GM18873 (cell line): ENCODE data around the gene ZNF428.
"Not testable (repeated sequence)": the region's sequence is repeated elsewhere in the genome, so short reads cannot be mapped to it uniquely, and the experiment has no call there.

Experiments used
- ATAC-seq: cut with Tn5 transposase; IDR thresholded peaks from one replicate; pipeline ENCODE4 v1.9.1; 2021; ENCODE audit warnings: mild to moderate bottlenecking, moderate library complexity, moderate number of reproducible peaks; ENCODE audit not compliant: unreplicated experiment, low FRiP score

ZNF428 gene

DNA sequence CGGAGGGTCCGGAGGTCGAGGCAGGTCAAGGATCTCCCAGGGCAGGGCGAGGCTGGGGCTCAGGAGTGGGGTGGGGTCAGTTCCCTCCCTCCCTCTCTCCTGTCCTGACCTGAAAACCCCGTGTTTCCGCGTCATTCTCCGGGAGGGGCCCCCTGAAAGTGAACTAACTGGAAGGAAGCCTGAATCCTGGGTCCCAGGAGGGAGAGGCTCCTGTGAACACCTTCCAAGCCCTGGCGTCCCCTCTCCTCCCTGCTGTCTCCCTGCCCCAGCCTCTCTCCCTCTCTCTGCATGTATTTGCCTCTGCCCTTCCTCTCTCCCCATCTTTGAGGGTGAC lies 21.0 kb upstream of the ZNF428 start:
- ATAC-seq = no peak

DNA sequence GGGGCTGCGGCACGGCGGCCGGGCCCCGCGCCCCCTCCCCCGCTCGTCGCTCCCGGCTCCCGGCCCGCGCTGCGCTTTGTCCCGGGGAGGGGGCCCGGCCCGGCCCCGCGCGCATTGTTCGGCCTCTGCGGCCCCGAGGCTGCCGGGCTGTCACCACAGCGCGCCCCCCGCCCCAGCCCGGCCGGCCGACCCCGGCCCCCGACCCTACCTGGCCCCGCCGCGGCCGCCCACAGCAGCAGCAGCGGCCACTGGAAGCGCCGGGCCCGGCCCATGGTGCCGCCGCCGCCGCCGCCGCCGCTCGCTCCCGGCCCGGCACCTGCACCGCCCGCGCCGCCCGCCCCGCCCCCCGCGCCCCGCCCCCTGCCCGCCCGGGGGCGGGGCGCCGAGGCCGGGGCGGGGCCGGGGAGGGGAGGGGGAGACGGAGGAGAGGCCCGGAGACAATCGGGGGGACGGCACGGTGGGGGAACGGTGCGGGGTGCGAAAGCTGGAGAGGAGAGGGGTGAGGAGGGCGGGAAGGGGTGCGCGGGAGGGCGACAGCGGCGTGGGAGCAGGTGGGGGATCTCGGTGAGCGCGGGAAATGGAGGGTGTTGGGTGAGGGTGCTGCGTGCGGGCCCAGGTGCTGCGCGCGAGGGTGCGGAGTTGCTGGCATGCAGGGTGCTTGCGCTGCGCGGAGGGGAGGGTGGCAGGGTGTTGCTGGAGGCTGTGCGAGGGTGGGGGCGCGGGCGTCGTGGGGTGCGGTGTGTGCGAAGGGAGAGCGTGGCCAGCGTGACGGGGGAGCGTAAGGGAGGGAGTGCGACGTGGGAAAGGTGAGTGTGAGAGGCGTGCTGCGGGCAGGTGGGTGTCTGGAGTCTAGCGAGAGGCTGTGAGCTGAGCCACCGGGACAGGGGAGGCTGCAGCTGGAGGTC lies 20.3 kb upstream of the ZNF428 start, which contains the start of gene CADM4:
Gene CADM4 (minus strand): TSS at position 332 of the 905 bp plus-strand sequence. CDS start 60 bp downstream, at position 272.
- no peak for ATAC-seq

DNA sequence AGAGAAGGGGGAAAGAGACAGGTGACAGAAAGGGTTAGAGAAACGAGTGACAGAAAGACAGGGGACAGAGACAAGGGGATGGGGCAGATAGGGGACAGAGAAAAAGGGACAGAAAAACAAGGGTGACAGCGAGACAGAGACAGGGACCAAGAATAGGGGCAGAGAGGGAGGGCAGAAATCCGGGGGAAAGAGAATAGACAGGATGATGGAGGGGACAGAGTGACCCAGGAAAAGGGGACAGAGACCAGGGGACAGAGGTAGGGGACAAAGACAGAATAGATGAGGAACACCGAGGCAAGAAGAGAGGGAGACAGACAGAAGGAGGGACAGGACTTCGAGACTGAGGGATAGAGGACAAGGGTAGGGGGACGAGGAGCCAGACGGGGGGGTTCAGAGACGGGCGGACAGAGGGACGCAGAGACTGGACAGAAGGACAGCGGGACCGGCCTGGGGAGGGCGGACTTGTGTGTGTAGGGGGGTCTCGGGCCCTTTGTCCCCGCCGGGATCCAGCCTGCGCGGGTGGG lies 19.6 kb upstream of the ZNF428 start:
- ATAC-seq = no peak

DNA sequence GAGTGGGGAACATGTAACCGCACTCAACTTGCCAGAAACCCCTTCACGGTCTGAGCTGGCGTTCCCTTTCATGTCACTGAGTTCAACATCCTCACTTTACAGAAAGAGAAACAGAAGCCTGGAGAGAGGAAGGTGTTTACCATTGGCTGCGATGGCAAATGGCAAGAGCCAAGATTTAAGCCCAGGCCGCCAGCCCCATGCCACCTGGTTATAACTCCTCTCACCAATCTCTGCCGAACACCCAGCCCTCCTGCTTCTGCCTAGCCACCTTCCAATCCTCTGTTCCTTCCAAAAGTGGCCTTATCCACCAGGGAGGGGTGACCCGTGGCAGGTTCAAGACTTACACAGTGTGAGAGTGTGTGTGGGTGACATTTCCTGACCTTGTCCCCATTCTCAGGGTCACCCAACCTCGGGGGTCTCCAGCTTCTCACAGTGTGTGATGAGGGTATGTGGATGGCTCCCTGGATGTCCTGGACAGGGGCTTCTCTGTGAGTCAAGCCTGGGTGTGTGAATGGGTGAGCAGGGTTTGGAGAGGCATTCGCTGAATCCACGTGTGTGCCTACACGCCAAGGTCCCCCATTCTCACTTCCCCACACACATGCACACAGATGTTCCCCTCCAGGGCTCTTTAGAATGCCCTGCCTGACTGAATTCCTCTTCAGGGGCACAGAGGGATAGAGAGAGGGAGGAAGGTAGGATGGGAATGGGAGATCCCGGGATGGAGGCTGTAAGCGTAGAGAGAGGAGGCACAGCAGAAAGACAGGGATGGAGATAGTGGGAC lies 19.0 kb upstream of the ZNF428 start:
- no peak for ATAC-seq

DNA sequence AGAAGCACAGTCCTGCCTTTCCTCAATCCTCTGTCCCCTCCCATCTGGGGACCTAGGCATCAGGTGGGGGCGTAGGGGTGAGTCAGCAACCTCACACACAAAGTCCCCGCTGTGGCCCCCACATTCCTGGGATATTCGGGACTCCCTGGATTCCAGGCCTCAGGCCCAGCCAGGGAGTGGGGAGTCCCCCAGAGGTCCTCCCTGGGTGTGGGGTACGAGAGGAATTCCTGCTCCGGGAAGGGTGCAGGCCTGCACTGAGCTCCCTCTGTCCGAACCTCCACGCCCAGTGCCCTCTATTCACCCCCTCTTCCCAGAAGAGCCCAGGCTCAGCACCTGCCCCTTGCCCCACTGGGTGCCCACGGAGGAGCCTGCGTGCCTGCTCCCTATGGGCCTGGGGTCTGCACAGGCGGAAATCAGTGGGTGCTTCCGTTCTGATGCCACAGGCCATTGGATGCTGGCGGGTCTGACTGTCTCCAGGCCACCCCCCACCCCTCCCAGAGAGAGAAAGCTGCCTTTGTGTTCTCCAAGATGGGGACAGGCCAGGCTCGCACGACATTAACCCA lies 16.8 kb upstream of the ZNF428 start:
- ATAC-seq = no peak

DNA sequence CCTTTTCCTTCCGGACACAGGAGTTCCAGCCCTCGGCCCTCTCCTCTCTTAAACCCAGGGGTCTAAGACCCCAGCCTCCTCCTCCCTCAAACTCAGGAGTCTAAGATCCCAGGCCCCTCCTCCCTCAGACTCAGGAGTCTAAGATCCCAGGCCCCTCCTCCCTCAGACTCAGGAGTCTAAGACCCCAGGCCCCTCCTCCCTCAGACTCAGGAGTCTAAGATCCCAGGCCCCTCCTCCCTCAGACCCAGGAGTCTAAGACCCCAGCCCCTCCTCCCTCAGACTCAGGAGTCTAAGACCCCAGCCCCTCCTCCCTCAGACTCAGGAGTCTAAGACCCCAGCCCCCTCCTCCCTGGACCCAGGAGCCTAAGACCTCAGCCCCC lies 16.1 kb upstream of the ZNF428 start:
- ATAC-seq = not testable (repeated sequence)

DNA sequence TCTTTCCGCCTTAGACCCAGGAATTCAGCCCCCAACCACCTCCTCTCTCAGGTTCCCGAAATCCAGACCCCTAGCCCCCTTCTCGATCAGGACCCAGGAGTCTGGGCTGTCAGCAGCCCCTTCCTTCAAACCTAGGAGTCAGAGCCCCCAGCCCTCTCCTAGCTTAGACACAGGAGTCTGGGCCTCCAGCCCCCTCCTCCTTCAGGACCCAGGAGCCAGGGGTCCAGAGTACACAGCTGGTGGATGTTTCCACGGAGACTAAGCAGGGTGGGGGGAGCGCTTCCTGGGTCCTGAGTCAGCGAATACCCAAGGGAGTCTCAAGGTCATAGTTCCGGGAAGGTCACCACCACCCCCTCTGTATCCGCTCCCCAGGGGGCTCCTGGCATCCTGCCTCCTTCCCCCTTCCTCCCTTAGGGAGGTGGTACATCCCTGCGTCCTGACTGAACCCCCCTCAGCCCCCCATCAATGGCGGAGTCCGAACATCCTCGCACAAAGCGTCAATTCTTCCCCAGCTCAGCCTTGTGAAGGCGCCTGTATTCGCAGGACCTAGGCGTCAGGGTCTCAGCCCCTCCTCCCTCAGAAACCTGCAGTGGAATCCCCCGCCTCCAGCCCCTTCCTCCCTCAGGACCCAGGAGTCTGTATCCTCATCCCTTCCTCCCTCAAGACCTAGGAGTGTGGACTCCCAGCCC lies 15.6 kb upstream of the ZNF428 start:
- ATAC-seq = no peak

DNA sequence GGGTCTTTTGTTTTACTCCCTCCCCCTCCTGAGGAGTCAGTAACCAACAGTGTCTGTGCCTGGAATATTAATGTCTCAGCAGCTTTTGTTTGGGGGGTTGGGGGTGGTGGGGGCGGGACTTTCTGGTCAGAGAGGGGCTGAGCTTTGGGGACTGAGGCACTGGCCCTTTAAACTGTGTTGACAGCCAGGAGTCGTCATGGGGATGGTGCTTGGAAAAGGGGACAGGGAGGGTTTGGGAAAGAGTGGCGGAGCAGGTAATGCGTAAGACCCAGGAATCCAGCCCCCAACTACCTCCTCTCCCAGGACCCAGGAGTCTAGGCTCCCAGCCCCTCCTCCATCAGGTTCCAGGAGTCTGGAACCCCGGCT lies 15.1 kb upstream of the ZNF428 start:
- ATAC-seq = no peak

DNA sequence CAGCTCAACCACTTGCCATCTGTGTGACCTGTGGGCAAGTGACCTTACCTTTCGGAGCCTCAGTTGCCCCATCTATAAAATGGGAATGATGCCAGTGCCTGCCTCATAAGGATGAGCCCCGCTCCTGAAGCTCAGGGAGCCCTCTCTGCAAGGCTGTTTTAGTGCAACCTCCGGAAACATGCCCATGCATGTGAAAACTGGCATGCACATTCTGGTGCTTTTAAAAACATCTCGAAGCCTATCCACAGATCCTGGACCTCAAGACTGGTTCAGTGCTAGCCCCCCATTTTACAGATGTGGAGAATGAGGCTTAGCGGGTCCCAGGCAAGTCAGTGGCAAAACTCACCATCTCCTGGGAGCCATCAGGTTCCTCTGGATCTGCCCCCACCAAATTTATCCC lies 14.6 kb upstream of the ZNF428 start:
- no peak for ATAC-seq

DNA sequence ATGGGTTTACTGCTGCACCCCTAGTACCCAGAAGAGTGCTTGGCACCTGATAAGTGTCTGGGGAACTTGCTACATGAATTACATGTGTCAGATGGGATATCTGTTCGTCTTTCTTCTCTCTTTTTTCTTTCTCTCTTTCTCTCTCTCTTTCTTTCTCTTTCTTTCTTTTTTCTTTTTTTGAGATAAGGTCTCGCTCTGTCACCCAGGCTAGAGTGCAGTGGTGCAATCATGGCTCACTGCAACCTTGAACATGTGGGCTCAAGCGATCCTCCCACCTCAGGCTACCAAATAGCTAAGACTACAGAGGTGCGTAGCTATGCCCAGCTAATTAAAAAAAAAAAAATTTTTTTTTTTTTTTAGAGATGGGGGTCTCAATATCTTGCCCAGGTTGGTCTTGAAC lies 14.1 kb upstream of the ZNF428 start:
- no peak for ATAC-seq

DNA sequence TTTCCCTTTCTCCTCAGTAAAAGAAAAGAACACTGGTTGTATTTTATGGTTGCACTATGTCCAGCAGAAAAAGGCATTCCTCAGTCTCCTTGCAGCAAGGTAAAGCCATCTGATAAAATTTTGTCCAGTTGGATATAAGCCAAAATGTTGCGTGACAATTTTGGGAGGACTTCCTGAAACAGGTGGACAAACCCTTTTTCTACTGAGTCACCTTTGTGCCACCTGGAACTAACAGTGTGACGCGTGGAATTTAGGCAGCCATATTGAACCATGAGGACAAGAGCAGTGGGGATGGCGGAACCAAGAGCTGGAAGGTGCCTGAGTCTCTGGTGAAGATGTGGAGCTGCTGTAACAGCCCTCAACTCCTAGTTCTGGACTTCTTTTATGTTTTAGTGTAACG lies 12.1 kb upstream of the ZNF428 start:
- ATAC-seq = no peak

DNA sequence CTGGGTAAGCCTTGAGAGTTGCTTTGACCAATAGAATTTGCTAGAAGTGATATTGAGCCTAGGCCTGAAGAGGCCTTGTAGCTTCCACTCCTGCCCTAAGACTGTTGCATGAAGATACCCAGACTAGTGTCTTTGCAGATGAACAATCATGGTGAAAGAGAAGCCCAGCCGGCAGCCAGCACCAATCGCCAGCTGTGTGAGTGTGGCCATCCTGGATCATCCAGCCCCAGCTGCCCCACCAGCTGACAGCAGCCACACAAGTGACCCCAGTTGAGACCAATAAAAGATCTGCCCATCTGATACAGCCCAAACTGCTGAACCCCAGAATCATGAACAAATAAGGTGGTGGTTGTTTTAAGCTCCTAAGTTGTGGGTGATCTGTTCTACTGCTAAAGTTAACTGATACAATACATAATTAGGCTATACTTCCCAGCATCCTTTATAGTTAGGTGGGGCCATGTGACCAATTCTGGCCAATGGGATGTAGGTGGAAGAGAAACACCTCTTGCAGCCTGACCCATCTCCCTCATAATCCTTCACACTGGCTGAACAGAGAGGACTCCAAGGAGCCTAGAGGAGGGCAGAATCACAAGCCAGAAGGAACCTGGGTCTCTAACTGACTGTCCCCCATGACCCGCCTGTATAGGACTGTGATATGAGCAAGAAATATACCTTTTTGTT lies 9.4 kb upstream of the ZNF428 start:
- no peak for ATAC-seq

DNA sequence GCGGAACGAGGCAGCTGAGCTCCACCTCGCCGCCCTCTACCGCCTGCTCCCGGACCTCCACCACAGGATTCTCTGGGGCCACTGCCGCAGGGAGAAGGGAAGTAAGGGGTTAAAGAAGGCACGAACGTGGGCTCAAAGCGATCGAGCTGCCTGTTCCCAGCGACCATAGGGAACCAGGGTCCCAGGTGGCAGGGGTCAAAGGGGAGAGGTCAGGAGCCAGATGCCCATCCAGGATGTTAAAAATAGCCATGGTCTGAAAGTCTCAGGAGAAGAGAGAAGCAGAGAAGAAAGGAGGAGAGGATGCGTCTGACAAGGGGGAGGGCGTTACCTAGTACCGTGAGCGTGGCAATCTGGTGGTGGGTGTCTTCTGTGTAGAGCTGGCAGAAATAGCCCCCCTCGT lies 7.4 kb upstream of the ZNF428 start:
- ATAC-seq = no peak

DNA sequence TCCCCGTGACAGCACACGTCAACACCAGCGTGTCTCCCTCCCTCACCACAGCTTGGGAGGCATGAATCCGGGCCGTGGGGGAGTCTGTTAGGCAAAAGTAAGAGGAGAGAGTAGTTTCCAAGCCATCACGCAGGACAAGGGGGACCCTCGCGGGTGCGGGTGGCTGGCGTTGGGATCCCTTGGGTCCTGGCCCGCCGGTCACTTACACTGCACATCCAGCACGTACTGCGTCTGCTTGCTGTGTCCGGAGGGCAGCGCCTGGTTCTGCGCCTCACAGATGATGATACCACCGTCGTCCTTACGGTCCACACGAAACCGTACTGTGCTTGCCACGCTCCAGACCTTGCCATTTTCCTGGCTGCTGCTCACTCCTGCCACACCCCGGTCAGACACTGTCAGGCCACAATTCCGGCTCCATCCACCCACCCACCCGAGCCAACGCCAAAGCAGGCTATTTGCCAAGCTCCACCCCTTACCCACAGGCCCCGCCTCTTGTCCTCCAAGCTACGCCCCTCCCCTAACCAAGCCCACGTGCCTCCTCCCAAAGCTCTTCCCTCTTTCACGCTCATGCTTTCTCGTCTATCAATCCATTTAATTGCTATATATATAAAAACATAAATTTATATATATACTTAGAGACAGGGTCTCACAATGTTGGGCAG lies 6.6 kb upstream of the ZNF428 start:
- no peak for ATAC-seq

DNA sequence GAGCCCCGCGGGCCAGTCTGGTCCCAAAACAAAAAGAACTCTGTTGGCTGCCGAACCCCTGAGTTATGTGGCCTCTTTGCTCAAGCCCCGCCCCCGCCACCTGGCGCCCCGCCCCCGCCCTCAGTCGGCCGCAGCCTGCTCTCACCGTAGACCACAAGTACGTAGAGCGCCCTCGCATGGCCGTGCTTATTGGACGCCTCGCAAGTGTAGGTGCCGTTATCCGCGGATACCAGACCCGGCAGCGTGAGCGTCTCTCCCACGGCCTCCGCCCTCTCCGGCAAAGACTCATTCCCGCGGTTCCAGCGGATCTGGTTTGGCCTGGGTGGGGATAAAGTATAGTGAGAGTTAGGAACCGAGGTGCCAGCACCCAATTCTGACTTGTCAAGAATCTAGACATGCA lies 5.5 kb upstream of the ZNF428 start:
- no peak for ATAC-seq

DNA sequence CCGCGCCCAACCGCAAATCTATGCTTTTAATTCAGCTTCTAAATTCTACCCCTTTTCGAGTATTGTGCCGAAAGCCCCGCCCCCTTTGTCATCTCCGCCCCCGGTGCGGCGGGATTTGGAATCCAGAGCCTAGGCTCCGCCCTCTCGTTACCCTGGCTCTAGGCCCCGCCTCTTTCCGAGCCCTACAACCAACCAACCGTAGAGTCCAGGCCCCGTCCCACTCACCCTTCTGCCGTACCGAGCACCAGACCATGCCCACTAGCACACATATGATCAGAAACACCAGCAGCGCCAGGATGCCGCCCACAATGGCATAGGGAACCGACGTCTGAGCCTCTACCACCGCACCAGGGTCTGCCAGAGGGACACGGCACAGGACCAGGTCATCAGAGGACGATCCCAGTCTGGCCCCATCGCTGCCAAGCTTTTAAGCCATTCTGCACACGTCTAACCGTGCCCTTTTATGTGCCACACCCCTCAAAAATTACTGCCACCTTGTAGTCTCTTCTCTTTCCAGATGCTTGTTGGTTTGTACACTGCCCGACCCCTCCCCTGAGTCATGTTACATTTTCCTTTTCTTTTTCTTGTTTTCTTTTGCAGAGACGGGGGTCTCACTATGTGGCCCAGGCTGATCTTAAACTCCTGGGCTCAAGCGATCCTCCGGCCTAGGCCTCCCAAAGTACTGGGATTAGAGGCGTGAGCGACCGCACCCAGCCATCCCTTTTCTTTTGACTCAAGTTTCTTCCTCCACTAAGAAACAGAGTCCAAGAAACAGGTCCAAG lies 4.7 kb upstream of the ZNF428 start:
- ATAC-seq = no peak

DNA sequence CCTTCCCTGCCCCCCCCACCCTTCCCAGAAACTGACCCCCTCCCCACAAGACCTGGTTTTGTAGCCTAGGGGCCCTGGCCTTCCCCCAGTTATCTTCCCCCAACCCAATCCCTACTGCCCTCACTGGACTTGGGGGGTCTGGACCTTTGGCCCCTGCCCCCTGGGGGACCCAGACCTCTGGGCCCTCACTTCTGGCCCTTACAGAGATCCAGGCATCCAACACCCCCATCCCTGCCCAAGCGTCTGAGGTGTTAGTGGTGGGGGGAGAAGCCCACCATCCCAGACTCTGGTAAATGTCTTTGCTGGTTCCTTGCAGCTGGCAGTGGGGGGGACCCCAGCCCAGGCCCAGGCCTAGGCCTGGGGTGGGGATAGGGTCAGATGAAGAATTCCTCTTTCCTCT lies 3.5 kb upstream of the ZNF428 start:
- ATAC-seq = no peak

DNA sequence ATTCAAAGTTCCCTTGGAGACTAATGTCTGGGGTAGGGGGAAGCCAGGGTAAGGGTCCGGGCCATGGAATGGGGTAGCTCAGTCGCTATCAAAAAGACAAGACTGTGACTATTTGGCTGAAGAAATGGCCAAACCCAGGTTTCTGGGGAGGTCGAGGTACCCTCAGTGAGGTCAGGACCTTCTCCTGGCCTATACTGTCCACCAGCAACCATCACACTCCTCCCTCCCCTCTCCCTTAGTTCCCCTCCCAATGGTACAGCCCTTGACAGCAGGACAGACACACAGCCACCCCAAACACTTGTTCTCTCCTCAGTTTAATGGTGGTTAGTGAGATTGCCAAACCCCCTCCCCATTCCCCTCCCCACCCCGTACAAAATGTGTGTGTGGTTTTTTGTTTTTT lies 2.6 kb upstream of the ZNF428 start:
- ATAC-seq = no peak
